ENCODE measurements around the gene SLC25A52. TPM values are rescaled to one million over a fixed set of nuclear protein-coding genes. Genes with fewer than 3 reads are reported as not detected.
"Not testable (repeated sequence)": the region's sequence is repeated elsewhere in the genome, so short reads cannot be mapped to it uniquely, and the experiment has no call there.

The SLC25A52 gene
- total and polyA plus RNA-seq, 7 donors = not detected

GRCh38 chr18:31736630-31737029, 24.1 kb downstream of the SLC25A52 start:
- Histone ChIP-seq H3K4me1 (no peaks in the 10 kb centered on the region), H3K9me3 (no peaks in the 10 kb centered on the region), H3K4me3 (no peak overlapping the region), H3K27me3 (no peaks in the 10 kb centered on the region), H3K27ac (no peak overlapping the region), H3K36me3 (no peaks in the 10 kb centered on the region)
- intact Hi-C loops (cut with DNase I) = no loop called here
- TF ChIP-seq POLR2AphosphoS5 (IDR thresholded peaks at IDR 0.05) (no peak), CTCF (IDR thresholded peaks at IDR 0.05) (no peak), EP300 (IDR thresholded peaks at IDR 0.05) (no peak), POLR2A (IDR thresholded peaks at IDR 0.05) (no peak)
- no peak for DNase-seq
- 67 to 82% methylated on average over 2 of the region's 2 CpGs for WGBS, 2 donors

- no peaks in the 10 kb centered on the region for H3K36me3 ChIP-seq
- 79 to 81% methylated on average over 3 of the region's 3 CpGs for WGBS, 2 donors
- TF ChIP-seq POLR2A (IDR thresholded peaks at IDR 0.05) = no peak
- TF ChIP-seq POLR2AphosphoS5 (IDR thresholded peaks at IDR 0.05) = no peak
- no peak for TF ChIP-seq EP300 (IDR thresholded peaks at IDR 0.05)
- no peak for TF ChIP-seq CTCF (IDR thresholded peaks at IDR 0.05)
Measured at GRCh38 chr18:31731628-31732027, 29.1 kb downstream of the SLC25A52 start.

GRCh38 chr18:31729196-31729595, 31.5 kb downstream of the SLC25A52 start:
- H3K4me3 ChIP-seq; DNase-seq; H3K9me3 ChIP-seq; H3K27me3 ChIP-seq; H3K27ac ChIP-seq; intact Hi-C loops (cut with DNase I); H3K36me3 ChIP-seq; H3K4me1 ChIP-seq: not testable (repeated sequence)
- 89 to 92% methylated on average over 2 of the region's 2 CpGs for WGBS, 2 donors

More at GRCh38 chr18:31731628-31732027, 29.1 kb downstream of the SLC25A52 start:
- H3K4me3 ChIP-seq = no peak overlapping the region
- no peak for DNase-seq
- no peaks in the 10 kb centered on the region for H3K27me3 ChIP-seq
- H3K9me3 ChIP-seq = no peaks in the 10 kb centered on the region
- no peaks in the 10 kb centered on the region for H3K4me1 ChIP-seq
- H3K27ac ChIP-seq = no peak overlapping the region
- intact Hi-C loops (cut with DNase I) = no loop called here

- DNase-seq = peak; percentile 65
- no peak for TF ChIP-seq POLR2AphosphoS5 (IDR thresholded peaks at IDR 0.05)
- TF ChIP-seq POLR2A (IDR thresholded peaks at IDR 0.05) = no peak
- TF ChIP-seq EP300 (IDR thresholded peaks at IDR 0.05) = no peak
- peaks cover 0 to 15% (median 5%) of the 10 kb centered on the region in 4 donors for H3K4me1 ChIP-seq
- H3K9me3 ChIP-seq = no peaks in the 10 kb centered on the region
- peak overlapping the region; percentile 47 to 64 (median 56) for H3K4me3 ChIP-seq
- intact Hi-C loops (cut with DNase I) = loop anchor here (2.0 kb wide), 1 partner anchor 167 kb away; no protein-coding TSS in a partner anchor
- no peaks in the 10 kb centered on the region for H3K36me3 ChIP-seq
- 12 to 14% methylated on average over 43 of the region's 43 CpGs for WGBS, 2 donors
- peak overlapping the region; percentile 16 to 67 (median 57) for H3K27ac ChIP-seq
- no peaks in the 10 kb centered on the region for H3K27me3 ChIP-seq
Measured at GRCh38 chr18:31723990-31724711, 36.5 kb downstream of the SLC25A52 start.

- Histone ChIP-seq H3K4me3 (peak overlapping the region; percentile 47 to 64 (median 56)), H3K9me3 (no peaks in the 10 kb centered on the region), H3K27ac (peak overlapping the region; percentile 16 to 67 (median 57)), H3K27me3 (no peaks in the 10 kb centered on the region), H3K4me1 (peaks cover 0 to 15% (median 5%) of the 10 kb centered on the region in 4 donors), H3K36me3 (no peaks in the 10 kb centered on the region)
- 42 to 61% methylated on average over 7 of the region's 7 CpGs for WGBS, 2 donors
- TF ChIP-seq POLR2A (IDR thresholded peaks at IDR 0.05) = no peak
- intact Hi-C loops (cut with DNase I) = loop anchor here (2.0 kb wide), 1 partner anchor 167 kb away; no protein-coding TSS in a partner anchor
- no peak for DNase-seq
Measured at GRCh38 chr18:31723639-31723989, 37.1 kb downstream of the SLC25A52 start.

- WGBS, 2 donors = 33 to 40% methylated on average over 7 of the region's 7 CpGs
Measured at GRCh38 chr18:31722369-31722957, 38.2 kb downstream of the SLC25A52 start.

More at GRCh38 chr18:31722369-31722957, 38.2 kb downstream of the SLC25A52 start:
- TF ChIP-seq CTCF (IDR thresholded peaks at IDR 0.05) = peak; percentile 20 to 82 (median 60)
- TF ChIP-seq POLR2AphosphoS5 (IDR thresholded peaks at IDR 0.05) = no peak
- no peak for TF ChIP-seq EP300 (IDR thresholded peaks at IDR 0.05)
- TF ChIP-seq POLR2A (IDR thresholded peaks at IDR 0.05) = no peak
- H3K9me3 ChIP-seq = no peaks in the 10 kb centered on the region
- H3K36me3 ChIP-seq = no peaks in the 10 kb centered on the region
- intact Hi-C loops (cut with DNase I) = loop anchor here (2.0 kb wide), 1 partner anchor 166 kb away; no protein-coding TSS in a partner anchor
- DNase-seq = peak; percentile 84
- H3K27ac ChIP-seq = no peak overlapping the region
- no peak overlapping the region for H3K4me3 ChIP-seq
- H3K27me3 ChIP-seq = no peaks in the 10 kb centered on the region
- peaks cover 0 to 15% (median 5%) of the 10 kb centered on the region in 4 donors for H3K4me1 ChIP-seq

Measured in sigmoid colon (tissue), 7 donors.